ENCODE measurements around the gene DAPK1. TPM values are rescaled to one million over a fixed set of nuclear protein-coding genes. Genes with fewer than 3 reads are reported as not detected.
A peak's percentile ranks its signal among the peaks of the same experiment; 100 is the strongest.

Gene DAPK1
- 10.2 TPM for total RNA-seq
- long read RNA-seq, partial matches to known transcripts = 1 of 4 reads
- long read RNA-seq, other reads (novel, unspliced or antisense) = 1 of 4 reads

DNA sequence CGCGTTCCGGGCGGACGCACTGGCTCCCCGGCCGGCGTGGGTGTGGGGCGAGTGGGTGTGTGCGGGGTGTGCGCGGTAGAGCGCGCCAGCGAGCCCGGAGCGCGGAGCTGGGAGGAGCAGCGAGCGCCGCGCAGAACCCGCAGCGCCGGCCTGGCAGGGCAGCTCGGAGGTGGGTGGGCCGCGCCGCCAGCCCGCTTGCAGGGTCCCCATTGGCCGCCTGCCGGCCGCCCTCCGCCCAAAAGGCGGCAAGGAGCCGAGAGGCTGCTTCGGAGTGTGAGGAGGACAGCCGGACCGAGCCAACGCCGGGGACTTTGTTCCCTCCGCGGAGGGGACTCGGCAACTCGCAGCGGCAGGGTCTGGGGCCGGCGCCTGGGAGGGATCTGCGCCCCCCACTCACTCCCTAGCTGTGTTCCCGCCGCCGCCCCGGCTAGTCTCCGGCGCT is at the start of gene DAPK1:
Gene DAPK1, plus strand, starts transcription at position 264 of the 442 bp plus-strand sequence. CDS start 1,211 bp downstream, outside the sequence.
- intact Hi-C loops (cut with micrococcal nuclease) = no loop called here
- DNase-seq (peak; percentile 78), ATAC-seq (peak; percentile 91)

DNA sequence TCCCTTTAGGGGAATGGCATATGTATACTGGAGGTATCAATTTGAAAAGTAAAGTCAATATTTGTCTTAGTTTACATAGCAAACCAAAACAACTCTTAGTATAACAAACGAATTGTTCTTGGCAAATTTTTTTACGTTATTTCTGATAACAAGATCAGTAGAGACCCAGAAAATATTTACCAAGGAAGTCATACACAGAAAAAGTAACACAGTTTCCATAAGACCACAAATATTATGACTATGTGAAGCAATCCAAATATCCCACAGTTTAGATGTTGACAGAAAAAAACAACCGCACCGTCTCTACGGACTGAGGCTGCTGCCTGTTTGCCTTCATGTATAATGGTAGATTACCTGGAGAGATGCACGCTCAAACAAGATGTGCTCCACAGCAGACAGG is 46.5 kb upstream of the DAPK1 start:
- no peak for ATAC-seq
- DNase-seq = no peak
- intact Hi-C loops (cut with micrococcal nuclease) = no loop called here

- ATAC-seq (no peak), DNase-seq (no peak)
- intact Hi-C loops (cut with micrococcal nuclease) = no loop called here
These were observed 42.3 kb upstream of the DAPK1 start for GRCh38 chr9:87455407-87455806.

GRCh38 chr9:87461256-87461655 is 36.4 kb upstream of the DAPK1 start:
- DNase-seq = no peak
- no peak for ATAC-seq
- intact Hi-C loops (cut with micrococcal nuclease) = no loop called here

- intact Hi-C loops (cut with micrococcal nuclease) = no loop called here
- DNase-seq (no peak), ATAC-seq (no peak)
These were observed 33.3 kb upstream of the DAPK1 start for GRCh38 chr9:87464110-87464991.

- DNase-seq (no peak), ATAC-seq (no peak)
- intact Hi-C loops (cut with micrococcal nuclease) = no loop called here
These were observed 32.7 kb upstream of the DAPK1 start for GRCh38 chr9:87464992-87465378.

- ATAC-seq (no peak), DNase-seq (no peak)
- intact Hi-C loops (cut with micrococcal nuclease) = no loop called here
These were observed 31.9 kb upstream of the DAPK1 start for GRCh38 chr9:87465816-87466215.

DNA sequence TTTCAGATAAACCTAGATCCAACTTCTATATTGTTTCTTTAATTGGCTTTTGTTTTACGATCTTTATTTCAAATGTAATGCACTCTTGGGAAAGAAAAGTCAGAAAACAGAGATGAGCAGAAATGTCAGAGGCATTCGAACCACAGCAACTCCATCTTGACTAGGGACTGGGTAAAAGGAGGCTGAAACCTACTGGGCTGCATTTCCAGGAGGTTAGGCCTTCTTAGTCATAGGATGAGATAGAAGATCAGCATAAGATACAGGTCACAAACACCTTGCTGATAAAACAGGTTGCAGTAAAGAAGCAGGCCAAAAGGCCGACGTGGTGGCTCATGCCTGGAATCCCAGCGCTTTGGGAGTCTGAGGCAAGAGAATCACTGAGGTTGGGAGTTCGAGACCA is 30.5 kb upstream of the DAPK1 start:
- DNase-seq (no peak), ATAC-seq (no peak)
- intact Hi-C loops (cut with micrococcal nuclease) = no loop called here

DNA sequence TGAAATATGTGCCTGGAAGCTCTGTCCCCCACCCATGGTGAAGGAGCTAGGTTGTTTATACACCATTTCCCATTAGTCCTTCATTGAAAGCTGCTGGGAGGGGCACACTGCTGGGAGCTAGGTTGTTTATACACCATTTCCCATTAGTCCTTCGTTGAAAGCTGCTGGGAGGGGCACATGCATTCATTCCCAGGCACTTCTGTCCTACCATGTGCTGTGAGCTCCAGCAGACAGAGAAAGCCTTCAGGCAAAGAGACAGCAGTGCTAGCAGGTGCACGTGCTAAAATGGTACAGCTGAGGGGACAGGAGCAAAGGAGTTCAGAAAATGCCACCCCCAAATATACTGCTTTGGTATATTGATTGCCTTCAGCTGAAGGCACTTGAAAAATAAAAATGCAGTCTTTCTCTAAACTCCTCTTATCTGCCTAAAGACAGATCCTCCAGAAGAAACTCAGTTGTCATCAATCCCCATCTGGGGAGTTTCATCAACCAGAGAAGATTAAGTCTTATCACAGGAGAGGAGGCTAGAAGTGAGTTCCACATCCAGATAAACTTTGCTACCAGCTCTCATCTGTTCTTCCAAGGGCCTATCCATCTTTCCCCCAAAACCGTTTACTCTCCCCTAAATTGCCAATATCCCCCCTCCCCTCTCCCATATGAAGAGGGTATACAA is 27.7 kb upstream of the DAPK1 start:
- ATAC-seq (no peak), DNase-seq (no peak)
- intact Hi-C loops (cut with micrococcal nuclease) = no loop called here

- ATAC-seq (no peak), DNase-seq (no peak)
- intact Hi-C loops (cut with micrococcal nuclease) = no loop called here
These were observed 25.9 kb upstream of the DAPK1 start for GRCh38 chr9:87471746-87472145.

DNA sequence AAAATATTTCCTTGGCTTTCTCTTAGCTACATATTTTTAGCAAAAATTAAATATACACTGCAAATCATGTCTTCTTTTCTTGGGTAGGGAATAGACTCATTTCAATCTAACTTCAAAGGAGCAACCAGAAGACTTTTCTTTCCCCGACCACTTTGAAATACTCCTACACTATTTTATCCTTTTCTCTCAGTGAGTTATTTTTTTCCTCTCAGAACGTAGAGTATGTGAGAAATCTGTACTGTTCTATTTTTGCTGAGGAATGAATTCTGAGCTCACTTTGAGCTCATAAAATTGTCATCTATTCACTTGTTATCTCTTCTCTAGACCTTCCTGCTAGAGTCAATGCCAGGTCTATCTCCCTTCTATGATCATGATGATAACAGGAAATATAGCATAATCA is 22.2 kb upstream of the DAPK1 start:
- ATAC-seq (no peak), DNase-seq (no peak)
- intact Hi-C loops (cut with micrococcal nuclease) = no loop called here

- no peak for DNase-seq
- ATAC-seq = no peak
- intact Hi-C loops (cut with micrococcal nuclease) = no loop called here
These were observed 19.3 kb upstream of the DAPK1 start for GRCh38 chr9:87478226-87478992.

DNA sequence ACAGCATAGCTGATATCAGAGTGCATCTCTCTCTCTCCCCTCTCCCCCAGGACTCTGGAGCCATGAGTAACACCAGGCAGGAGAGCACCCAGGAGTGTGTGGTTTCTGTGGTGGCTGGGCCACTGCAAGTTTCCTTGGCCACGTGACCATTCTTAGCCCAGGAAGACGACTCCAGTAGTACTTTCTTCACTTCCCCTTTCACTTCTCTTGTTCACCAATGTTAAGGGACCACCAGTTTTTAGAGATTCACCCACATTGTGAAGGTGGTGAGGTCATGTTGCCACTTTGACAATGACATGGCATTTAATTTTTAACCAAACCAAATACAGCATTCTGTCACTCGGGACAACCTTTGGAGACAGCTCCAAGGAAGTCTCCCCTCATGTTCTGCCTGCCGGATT is 17.9 kb upstream of the DAPK1 start:
- intact Hi-C loops (cut with micrococcal nuclease) = no loop called here
- DNase-seq (no peak), ATAC-seq (peak; percentile 55)

DNA sequence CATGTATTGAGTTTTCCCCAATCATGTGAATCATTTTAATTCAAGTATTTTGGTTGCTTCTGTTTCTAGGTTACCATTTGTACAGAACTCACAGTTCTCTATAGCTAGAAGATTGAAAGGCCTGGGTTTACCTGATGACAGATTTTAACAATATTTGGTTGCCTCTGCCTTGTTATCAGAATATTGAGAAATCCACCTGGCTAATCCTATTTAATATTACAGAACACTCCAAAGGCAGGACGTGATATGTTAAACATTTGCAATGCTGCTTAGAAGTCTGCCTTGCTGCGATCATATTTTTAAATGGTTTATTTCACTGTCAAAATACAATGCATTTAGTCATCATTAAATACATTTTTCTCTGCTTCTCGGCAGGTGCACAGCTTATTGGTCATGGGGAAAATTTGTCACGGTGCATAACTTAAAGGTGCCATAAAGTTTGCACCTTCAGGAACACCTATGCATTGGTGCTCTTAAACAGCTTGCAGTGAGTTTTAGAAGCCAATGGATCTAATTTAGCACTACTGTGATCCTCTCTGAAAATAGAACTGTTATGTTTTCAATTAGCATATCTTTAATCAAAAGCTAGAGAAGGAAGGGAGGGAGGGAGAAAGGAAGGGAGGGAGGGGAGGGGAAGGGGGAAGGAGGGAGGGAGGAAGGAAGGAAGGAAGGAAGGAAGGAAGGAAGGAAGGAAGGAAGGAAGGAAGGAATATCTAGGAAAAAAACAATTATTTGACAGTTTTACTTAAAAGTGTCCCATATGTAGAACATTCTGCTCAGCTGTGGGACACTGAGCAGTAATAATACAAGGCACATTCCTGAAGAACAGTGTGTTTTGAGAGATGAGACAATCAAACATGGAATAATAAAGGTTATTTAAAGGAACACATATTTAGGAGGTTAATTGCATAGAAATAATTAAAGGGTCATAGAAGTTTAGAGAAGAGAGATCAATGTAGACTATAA is 15.5 kb upstream of the DAPK1 start:
- no peak for DNase-seq
- ATAC-seq = no peak
- intact Hi-C loops (cut with micrococcal nuclease) = no loop called here

GRCh38 chr9:87490225-87490624 is 7.4 kb upstream of the DAPK1 start:
- DNase-seq = no peak
- no peak for ATAC-seq
- intact Hi-C loops (cut with micrococcal nuclease) = no loop called here

DNA sequence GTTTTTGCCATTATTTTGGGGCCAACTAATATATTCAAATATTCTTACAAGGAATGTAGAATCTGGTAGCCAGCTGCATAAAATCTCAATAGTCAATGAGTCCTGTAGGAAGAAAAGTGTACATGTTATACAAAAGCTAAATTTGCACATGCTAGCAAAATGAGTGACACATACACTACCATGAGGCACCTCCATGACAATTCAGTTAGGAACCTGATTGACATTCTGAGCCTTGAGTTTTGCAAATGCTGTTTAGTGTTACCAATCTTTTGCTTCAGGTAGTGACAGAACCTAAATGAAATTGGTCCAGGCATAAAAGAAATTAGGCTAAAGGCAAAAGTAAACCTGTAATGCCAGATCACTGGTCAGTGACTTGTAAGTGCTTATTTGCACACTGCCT is 6.8 kb upstream of the DAPK1 start:
- ATAC-seq (no peak), DNase-seq (no peak)
- intact Hi-C loops (cut with micrococcal nuclease) = no loop called here

DNA sequence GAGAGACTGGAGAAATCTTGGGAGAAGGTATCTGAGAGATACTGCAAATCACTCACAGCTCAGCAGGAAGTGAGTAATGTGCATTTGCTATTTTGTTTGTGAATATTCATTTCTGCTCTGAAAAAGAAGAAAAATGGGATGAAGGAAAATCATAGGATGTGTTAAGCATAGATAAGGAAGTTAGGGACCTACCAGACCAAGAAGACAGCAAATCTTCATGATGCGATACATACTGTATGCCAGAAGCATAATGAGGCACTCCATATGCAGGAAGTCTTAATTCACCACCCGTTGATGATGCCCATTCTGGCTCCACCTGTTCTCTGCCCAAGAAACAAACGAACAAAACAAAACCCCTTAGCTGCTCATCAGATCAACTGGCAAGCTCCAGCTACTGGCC is 6.1 kb upstream of the DAPK1 start:
- ATAC-seq = no peak
- no peak for DNase-seq
- intact Hi-C loops (cut with micrococcal nuclease) = no loop called here

DNA sequence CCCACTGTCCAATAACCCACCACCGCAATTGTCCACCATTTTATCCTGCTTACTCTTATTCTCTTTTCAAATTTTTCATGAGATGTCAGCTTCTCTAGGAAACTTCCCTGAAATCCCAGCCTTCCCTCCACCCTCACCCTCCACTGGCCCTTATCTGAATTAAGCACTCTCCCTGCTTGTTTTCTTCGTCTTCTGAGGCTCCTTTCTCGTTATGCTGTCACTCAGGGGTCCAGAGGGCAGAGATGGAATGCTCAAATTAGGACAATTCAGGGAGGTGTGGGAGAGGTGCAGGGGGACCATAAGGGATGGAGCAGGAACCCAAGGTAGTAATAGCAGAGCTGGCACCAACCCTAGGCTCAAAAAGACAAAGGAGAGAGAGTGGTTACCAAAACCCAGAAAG is 5.0 kb upstream of the DAPK1 start:
- intact Hi-C loops (cut with micrococcal nuclease) = no loop called here
- DNase-seq = no peak
- ATAC-seq = no peak

DNA sequence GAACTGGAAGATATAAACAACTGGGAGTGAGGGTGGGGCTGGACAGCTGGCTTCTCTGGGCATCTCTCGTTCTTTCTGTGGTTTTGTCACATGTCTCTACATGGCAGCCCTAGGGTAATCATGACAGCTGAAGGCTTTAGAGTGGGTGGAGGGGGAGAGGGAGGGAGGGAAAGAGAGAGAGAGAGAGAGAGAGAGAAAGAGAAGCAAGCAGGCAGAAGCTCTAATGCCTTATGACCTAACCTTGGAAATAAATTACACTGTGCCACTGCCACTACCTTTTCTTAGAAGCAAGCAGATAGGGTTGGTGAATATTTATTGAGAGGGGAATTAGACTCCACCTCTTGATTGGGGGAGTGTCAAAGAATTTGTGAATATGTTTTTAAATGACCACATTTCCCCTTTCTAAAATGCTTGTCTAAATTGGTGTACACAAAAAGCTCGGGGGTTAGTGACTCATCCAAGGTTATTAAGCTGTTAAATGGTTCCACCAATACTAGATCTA is 2.6 kb upstream of the DAPK1 start:
- intact Hi-C loops (cut with micrococcal nuclease) = no loop called here
- no peak for DNase-seq
- peak; percentile 31 for ATAC-seq

Measured in left ventricle myocardium superior (tissue), 1 donor.